ENCODE results near the gene RPS26. TPM values are rescaled to one million over a fixed set of nuclear protein-coding genes. Genes with fewer than 3 reads are reported as not detected.

RPS26 gene
- total and polyA plus RNA-seq, 2 donors from 2014 or later: 46.7 to 637 TPM

- Histone ChIP-seq H3K9ac (ENCODE audit: low read length in 3 of 3) (peak overlapping the region in 1 of 3 donors; percentile 44), H3K36me3 (ENCODE audit: control insufficient read depth in 2 of 3, insufficient read depth in 3 of 3, low read length in 3 of 3) (peaks cover 8 to 24% (median 9%) of the 10 kb centered on the region in 3 donors), H3K4me3 (ENCODE audit: low read length in 3 of 3) (no peak overlapping the region), H3K9me3 (ENCODE audit: control insufficient read depth in 2 of 3, insufficient read depth in 1 of 3, low read length in 3 of 3) (no peaks in the 10 kb centered on the region), H3K27ac (ENCODE audit: low read depth in 2 of 2, low read length in 2 of 2) (peak overlapping the region in 1 of 2 donors; percentile 14), H3K27me3 (ENCODE audit: control insufficient read depth, insufficient read depth, low read length) (no peaks in the 10 kb centered on the region), H3K4me1 (ENCODE audit: control insufficient read depth in 2 of 3, insufficient read depth in 2 of 3, low read depth in 1 of 3, low read length in 3 of 3) (peaks cover 0 to 3% (median 0%) of the 10 kb centered on the region in 3 donors)
- intact Hi-C loops (cut with DNase I): no loop called here
- no peak for TF ChIP-seq CTCF (IDR thresholded peaks at IDR 0.05; ENCODE audit: borderline replicate concordance, extremely low read depth, insufficient read depth)
- DNase-seq (no peak), FAIRE-seq (no peak)
These were observed 12.6 kb upstream of the RPS26 start for GRCh38 chr12:56029166-56029519.

GRCh38 chr12:56029666-56030293, 11.9 kb upstream of the RPS26 start:
- Histone ChIP-seq H3K27ac (ENCODE audit: low read depth in 2 of 2, low read length in 2 of 2) (peak overlapping the region in 1 of 2 donors; percentile 14), H3K9ac (ENCODE audit: low read length in 3 of 3) (no peak overlapping the region), H3K27me3 (ENCODE audit: control insufficient read depth, insufficient read depth, low read length) (no peaks in the 10 kb centered on the region), H3K4me1 (ENCODE audit: control insufficient read depth in 2 of 3, insufficient read depth in 2 of 3, low read depth in 1 of 3, low read length in 3 of 3) (peaks cover 0 to 3% (median 0%) of the 10 kb centered on the region in 3 donors), H3K4me3 (ENCODE audit: low read length in 3 of 3) (no peak overlapping the region), H3K9me3 (ENCODE audit: control insufficient read depth in 2 of 3, insufficient read depth in 1 of 3, low read length in 3 of 3) (no peaks in the 10 kb centered on the region), H3K36me3 (ENCODE audit: control insufficient read depth in 2 of 3, insufficient read depth in 3 of 3, low read length in 3 of 3) (peaks cover 8 to 23% (median 9%) of the 10 kb centered on the region in 3 donors)
- intact Hi-C loops (cut with DNase I): no loop called here
- peak; percentile 71 for TF ChIP-seq CTCF (IDR thresholded peaks at IDR 0.05; ENCODE audit: borderline replicate concordance, extremely low read depth, insufficient read depth)
- DNase-seq (peak in 3 of 5 donors; percentile 59 to 87 (median 70)), FAIRE-seq (no peak)

- FAIRE-seq (no peak), DNase-seq (no peak)
- Histone ChIP-seq H3K36me3 (ENCODE audit: control insufficient read depth in 2 of 3, insufficient read depth in 3 of 3, low read length in 3 of 3) (peaks cover 8 to 16% (median 13%) of the 10 kb centered on the region in 3 donors), H3K4me1 (ENCODE audit: control insufficient read depth in 2 of 3, insufficient read depth in 2 of 3, low read depth in 1 of 3, low read length in 3 of 3) (peaks cover 0 to 3% (median 0%) of the 10 kb centered on the region in 3 donors), H3K27ac (ENCODE audit: low read depth in 2 of 2, low read length in 2 of 2) (no peak overlapping the region), H3K27me3 (ENCODE audit: control insufficient read depth, insufficient read depth, low read length) (no peaks in the 10 kb centered on the region), H3K9me3 (ENCODE audit: control insufficient read depth in 2 of 3, insufficient read depth in 1 of 3, low read length in 3 of 3) (no peaks in the 10 kb centered on the region), H3K4me3 (ENCODE audit: low read length in 3 of 3) (no peak overlapping the region), H3K9ac (ENCODE audit: low read length in 3 of 3) (no peak overlapping the region)
- TF ChIP-seq CTCF (IDR thresholded peaks at IDR 0.05; ENCODE audit: borderline replicate concordance, extremely low read depth, insufficient read depth): no peak
- intact Hi-C loops (cut with DNase I): no loop called here
These were observed 9.7 kb upstream of the RPS26 start for GRCh38 chr12:56031987-56032386.
